Measurements from ENCODE around the gene LIPC.

GRCh38 chr15:58509556-58509955 lies 77.8 kb downstream of the LIPC start:
- TF ChIP-seq, protein P1, sequence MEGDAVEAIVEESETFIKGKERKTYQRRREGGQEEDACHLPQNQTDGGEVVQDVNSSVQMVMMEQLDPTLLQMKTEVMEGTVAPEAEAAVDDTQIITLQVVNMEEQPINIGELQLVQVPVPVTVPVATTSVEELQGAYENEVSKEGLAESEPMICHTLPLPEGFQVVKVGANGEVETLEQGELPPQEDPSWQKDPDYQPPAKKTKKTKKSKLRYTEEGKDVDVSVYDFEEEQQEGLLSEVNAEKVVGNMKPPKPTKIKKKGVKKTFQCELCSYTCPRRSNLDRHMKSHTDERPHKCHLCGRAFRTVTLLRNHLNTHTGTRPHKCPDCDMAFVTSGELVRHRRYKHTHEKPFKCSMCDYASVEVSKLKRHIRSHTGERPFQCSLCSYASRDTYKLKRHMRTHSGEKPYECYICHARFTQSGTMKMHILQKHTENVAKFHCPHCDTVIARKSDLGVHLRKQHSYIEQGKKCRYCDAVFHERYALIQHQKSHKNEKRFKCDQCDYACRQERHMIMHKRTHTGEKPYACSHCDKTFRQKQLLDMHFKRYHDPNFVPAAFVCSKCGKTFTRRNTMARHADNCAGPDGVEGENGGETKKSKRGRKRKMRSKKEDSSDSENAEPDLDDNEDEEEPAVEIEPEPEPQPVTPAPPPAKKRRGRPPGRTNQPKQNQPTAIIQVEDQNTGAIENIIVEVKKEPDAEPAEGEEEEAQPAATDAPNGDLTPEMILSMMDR (IDR thresholded peaks at IDR 0.05; ENCODE audit: borderline replicate concordance, extremely low read depth, low read length, poor library complexity, severe bottlenecking) = no peak
- TF ChIP-seq EZH2 (IDR thresholded peaks at IDR 0.05; ENCODE audit: borderline replicate concordance, low read depth, low read length, severe bottlenecking) = no peak

Measured in DND-41 (cell line).